ENCODE data around the gene EXOC3L4.

The EXOC3L4 gene

DNA sequence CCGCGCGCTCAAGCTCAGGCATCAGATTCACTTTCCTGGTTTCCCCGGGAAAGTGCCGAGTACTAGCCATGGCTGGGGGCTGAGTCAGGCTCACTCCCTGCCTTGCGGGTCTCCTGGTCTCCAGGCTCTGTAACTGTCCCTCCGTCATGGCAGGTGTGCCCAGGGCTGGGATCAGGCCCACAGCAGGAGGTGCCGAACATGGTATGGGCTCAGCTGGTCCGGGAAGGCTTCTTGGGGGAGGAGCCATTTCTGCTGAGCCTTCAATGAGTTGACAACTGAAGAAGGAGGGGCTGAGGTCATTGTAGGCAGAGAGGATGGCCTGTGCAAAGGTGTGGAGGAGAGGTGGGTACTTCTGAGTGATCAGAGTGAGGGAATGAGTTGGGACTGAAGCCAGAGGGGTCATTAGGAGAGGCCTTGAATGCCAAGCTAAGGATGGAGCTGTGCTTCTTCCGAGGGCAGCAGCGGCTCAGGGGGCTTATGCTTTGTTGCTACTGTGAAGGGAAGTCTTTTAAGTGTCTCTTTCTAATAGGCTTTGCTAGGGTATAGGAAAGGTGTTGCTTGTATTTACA lies 769 bp downstream of the EXOC3L4 start:
- no peak overlapping the region for H3K4me3 Mint-ChIP-seq
- H3K36me3 Mint-ChIP-seq (ENCODE audit: low read depth) = no peaks in the 10 kb centered on the region
- no peaks in the 10 kb centered on the region for H3K9me3 Mint-ChIP-seq
- H3K27me3 Mint-ChIP-seq = no peaks in the 10 kb centered on the region
- no peak overlapping the region for H3K27ac Mint-ChIP-seq
- H3K4me1 Mint-ChIP-seq (ENCODE audit: low read depth) = peaks cover 4% of the 10 kb centered on the region

GRCh38 chr14:103096387-103096786 lies 1.9 kb downstream of the EXOC3L4 start:
- peaks cover 4% of the 10 kb centered on the region for H3K27me3 Mint-ChIP-seq
- H3K4me1 Mint-ChIP-seq (ENCODE audit: low read depth) = no peaks in the 10 kb centered on the region
- no peak overlapping the region for H3K27ac Mint-ChIP-seq
- H3K9me3 Mint-ChIP-seq = no peaks in the 10 kb centered on the region
- no peak overlapping the region for H3K4me3 Mint-ChIP-seq
- no peaks in the 10 kb centered on the region for H3K36me3 Mint-ChIP-seq (ENCODE audit: low read depth)

- no peaks in the 10 kb centered on the region for H3K4me1 Mint-ChIP-seq (ENCODE audit: low read depth)
- H3K4me3 Mint-ChIP-seq = no peak overlapping the region
- H3K27me3 Mint-ChIP-seq = peaks cover 7% of the 10 kb centered on the region
- H3K9me3 Mint-ChIP-seq = no peaks in the 10 kb centered on the region
- no peaks in the 10 kb centered on the region for H3K36me3 Mint-ChIP-seq (ENCODE audit: low read depth)
- H3K27ac Mint-ChIP-seq = no peak overlapping the region
Measured at GRCh38 chr14:103097244-103097993, 2.9 kb downstream of the EXOC3L4 start.

- Mint-ChIP-seq H3K27me3 (peaks cover 14% of the 10 kb centered on the region), H3K36me3 (ENCODE audit: low read depth) (no peaks in the 10 kb centered on the region), H3K9me3 (no peaks in the 10 kb centered on the region), H3K27ac (no peak overlapping the region), H3K4me3 (no peak overlapping the region), H3K4me1 (ENCODE audit: low read depth) (no peaks in the 10 kb centered on the region)
Measured at GRCh38 chr14:103097994-103098957, 3.8 kb downstream of the EXOC3L4 start.

DNA sequence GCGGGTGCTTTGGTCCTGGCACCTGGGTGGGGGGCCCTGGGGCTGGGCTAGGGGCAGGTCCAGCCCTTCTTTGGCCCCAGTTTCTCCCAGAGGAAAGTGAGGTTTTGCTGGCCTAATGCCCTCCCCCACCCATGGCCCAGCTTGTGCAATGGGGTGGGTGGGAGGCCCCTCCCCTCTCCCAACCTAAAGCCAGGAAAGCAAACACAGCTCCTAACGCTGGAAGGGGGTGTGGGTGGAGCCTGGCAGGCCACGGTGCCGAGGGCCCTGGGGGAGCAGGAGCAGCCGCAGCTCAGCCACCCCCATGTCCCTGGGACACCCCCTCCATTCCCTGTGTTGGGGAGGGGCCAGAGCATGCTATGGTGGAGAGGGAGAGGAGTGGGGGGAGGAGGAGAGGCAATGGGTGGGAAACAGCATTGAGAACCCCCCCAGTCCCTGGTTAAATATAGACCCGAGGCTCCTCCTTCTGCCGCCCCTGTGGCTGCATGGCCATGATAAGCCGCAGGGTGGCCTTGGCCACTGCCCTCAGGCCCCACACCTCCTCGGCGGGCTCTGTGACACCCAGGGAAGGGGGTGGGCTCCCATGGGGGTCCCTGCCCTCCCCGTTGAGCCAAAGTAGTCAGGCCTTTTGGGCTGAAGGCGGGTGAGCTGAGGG lies 4.7 kb downstream of the EXOC3L4 start:
- Mint-ChIP-seq H3K9me3 (no peaks in the 10 kb centered on the region), H3K4me3 (no peak overlapping the region), H3K27ac (no peak overlapping the region), H3K36me3 (ENCODE audit: low read depth) (no peaks in the 10 kb centered on the region), H3K4me1 (ENCODE audit: low read depth) (no peaks in the 10 kb centered on the region), H3K27me3 (peaks cover 18% of the 10 kb centered on the region)

GRCh38 chr14:103099733-103100280 lies 5.3 kb downstream of the EXOC3L4 start:
- Mint-ChIP-seq H3K27me3 (peaks cover 18% of the 10 kb centered on the region), H3K9me3 (no peaks in the 10 kb centered on the region), H3K27ac (no peak overlapping the region), H3K4me1 (ENCODE audit: low read depth) (no peaks in the 10 kb centered on the region), H3K4me3 (no peak overlapping the region), H3K36me3 (ENCODE audit: low read depth) (no peaks in the 10 kb centered on the region)

- Mint-ChIP-seq H3K4me1 (ENCODE audit: low read depth) (peaks cover 4% of the 10 kb centered on the region), H3K27me3 (peaks cover 23% of the 10 kb centered on the region), H3K9me3 (no peaks in the 10 kb centered on the region), H3K4me3 (no peak overlapping the region), H3K27ac (no peak overlapping the region), H3K36me3 (ENCODE audit: low read depth) (no peaks in the 10 kb centered on the region)
Measured at GRCh38 chr14:103100281-103101121, 6.0 kb downstream of the EXOC3L4 start.

DNA sequence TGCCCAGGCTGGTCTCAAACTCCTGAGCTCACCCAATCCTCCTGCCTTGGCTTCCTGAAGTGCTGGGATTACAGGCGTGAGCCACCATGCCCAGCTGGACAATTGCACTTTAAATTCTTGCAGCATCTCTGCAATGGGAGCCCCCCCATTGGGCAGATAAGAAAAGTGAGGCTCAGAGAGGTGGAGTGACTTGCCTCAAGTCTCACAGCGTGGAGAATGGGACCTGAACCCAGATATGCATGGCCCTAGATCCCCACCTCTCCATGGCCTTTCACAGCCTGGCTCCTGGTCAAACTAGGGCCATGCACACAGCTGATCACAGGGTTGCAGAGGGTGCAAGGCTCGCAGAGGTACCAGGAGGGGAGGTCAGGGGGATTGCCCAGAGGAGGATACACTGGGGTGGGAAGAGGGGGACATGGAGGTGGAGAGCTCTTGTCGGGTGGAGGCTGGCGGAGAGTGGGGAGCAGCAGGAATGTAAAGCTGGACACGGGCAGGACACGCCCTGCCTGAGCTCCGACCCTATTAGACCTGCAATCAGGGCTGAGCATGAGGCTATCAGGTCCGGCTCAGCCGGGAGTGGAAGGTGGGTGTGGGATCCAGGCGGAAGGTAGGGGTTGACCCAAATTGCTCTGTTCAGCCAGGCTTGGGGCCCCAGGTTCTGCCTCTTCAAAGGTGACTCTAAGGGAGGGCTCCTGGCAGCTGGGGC lies 6.9 kb downstream of the EXOC3L4 start:
- Mint-ChIP-seq H3K36me3 (ENCODE audit: low read depth) (no peaks in the 10 kb centered on the region), H3K4me3 (no peak overlapping the region), H3K4me1 (ENCODE audit: low read depth) (peaks cover 4% of the 10 kb centered on the region), H3K27me3 (peaks cover 23% of the 10 kb centered on the region), H3K27ac (no peak overlapping the region), H3K9me3 (no peaks in the 10 kb centered on the region)

- Mint-ChIP-seq H3K4me3 (no peak overlapping the region), H3K4me1 (ENCODE audit: low read depth) (peaks cover 4% of the 10 kb centered on the region), H3K9me3 (no peaks in the 10 kb centered on the region), H3K27ac (no peak overlapping the region), H3K36me3 (ENCODE audit: low read depth) (no peaks in the 10 kb centered on the region), H3K27me3 (peaks cover 23% of the 10 kb centered on the region)
Measured at GRCh38 chr14:103101963-103102688, 7.6 kb downstream of the EXOC3L4 start.

DNA sequence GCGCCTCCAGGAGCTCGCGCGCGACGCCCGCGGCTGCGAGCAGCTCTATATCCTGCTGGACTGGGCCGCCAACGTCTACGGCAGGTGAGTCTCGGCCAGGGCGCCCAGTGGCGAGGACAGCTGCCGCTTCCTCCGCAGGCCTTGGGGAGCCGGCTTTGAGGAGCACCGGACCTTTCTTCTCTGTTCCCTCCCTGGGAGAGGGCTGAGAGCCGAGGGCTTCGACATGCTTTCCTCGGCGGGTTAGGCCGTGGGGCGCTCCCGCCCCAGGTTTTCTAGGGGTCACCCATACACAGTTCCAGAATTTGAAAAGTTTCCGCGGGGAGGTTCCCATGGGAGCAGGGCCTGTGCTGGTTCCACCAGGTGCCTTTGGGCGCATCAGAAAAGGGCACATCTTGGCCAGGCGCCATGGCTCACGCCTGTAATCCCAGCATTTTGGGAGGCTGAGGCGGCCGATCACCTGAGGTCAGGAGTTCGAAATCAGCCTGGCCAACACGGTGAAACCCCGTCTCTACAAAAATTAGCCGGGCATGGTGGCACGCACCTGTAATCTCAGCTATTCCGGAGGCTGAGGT lies 8.2 kb downstream of the EXOC3L4 start:
- H3K9me3 Mint-ChIP-seq = no peaks in the 10 kb centered on the region
- peaks cover 23% of the 10 kb centered on the region for H3K27me3 Mint-ChIP-seq
- H3K27ac Mint-ChIP-seq = no peak overlapping the region

GRCh38 chr14:103103461-103104388 lies 9.2 kb downstream of the EXOC3L4 start:
- Mint-ChIP-seq H3K27me3 (peaks cover 23% of the 10 kb centered on the region), H3K4me3 (no peak overlapping the region), H3K9me3 (no peaks in the 10 kb centered on the region), H3K4me1 (ENCODE audit: low read depth) (peaks cover 4% of the 10 kb centered on the region), H3K27ac (no peak overlapping the region), H3K36me3 (ENCODE audit: low read depth) (no peaks in the 10 kb centered on the region)

More for the DNA sequence above, 8.2 kb downstream of the EXOC3L4 start:
- H3K4me1 Mint-ChIP-seq (ENCODE audit: low read depth) = peaks cover 4% of the 10 kb centered on the region
- no peak overlapping the region for H3K4me3 Mint-ChIP-seq
- no peaks in the 10 kb centered on the region for H3K36me3 Mint-ChIP-seq (ENCODE audit: low read depth)

GRCh38 chr14:103104389-103104653 lies 9.8 kb downstream of the EXOC3L4 start:
- Mint-ChIP-seq H3K27me3 (peaks cover 23% of the 10 kb centered on the region), H3K27ac (no peak overlapping the region), H3K4me3 (no peak overlapping the region), H3K36me3 (ENCODE audit: low read depth) (no peaks in the 10 kb centered on the region), H3K4me1 (ENCODE audit: low read depth) (peaks cover 4% of the 10 kb centered on the region), H3K9me3 (no peaks in the 10 kb centered on the region)
